ENCODE results near the gene KCNAB1. TPM values are rescaled to one million over a fixed set of nuclear protein-coding genes. Genes with fewer than 3 reads are reported as not detected.

KCNAB1 gene
- total and polyA plus RNA-seq, 2 of the 8 experiments (the other 6 are each of a cell fraction or from before 2014, with no cell fraction given): 0.51 to 2.3 TPM

GRCh38 chr3:156413293-156413892 lies 293.0 kb downstream of the KCNAB1 start:
- Histone ChIP-seq H3K79me2 (ENCODE audit: control insufficient read depth in 1 of 2, insufficient read depth in 2 of 2, low read length in 2 of 2) (no peaks in the 10 kb centered on the region), H2BK15ac (ENCODE audit: low read length) (no peak overlapping the region), H2AFZ (ENCODE audit: low read length) (no peak overlapping the region), H3K23me2 (ENCODE audit: low read depth, low read length) (no peaks in the 10 kb centered on the region), H3K4ac (replicated peaks; ENCODE audit: insufficient read length, low read depth, low read length) (no peak overlapping the region), H3K36me3 (ENCODE audit: control insufficient read depth in 2 of 4, insufficient read depth in 4 of 4, low read length in 3 of 4) (no peaks in the 10 kb centered on the region), H3K18ac (ENCODE audit: extremely low read depth, low read length) (no peak overlapping the region), H3K9ac (replicated peaks in 1 of 4; ENCODE audit: extremely low read depth in 1 of 4, low read depth in 3 of 4, low read length in 3 of 4) (no peak overlapping the region), H3K9me3 (ENCODE audit: insufficient read depth in 2 of 2, low read depth in 1 of 2, low read length in 1 of 2) (no peaks in the 10 kb centered on the region), H3K4me2 (ENCODE audit: insufficient read depth in 1 of 2, low read depth in 2 of 2, low read length in 2 of 2) (no peak overlapping the region), H3K4me3 (ENCODE audit: extremely low read depth in 1 of 4, insufficient read depth in 2 of 4, low read depth in 3 of 4, low read length in 4 of 4) (no peak overlapping the region), H3K14ac (ENCODE audit: insufficient read length) (no peak overlapping the region), H2BK20ac (ENCODE audit: low read length) (no peak overlapping the region), H3K79me1 (ENCODE audit: low read depth, low read length) (no peaks in the 10 kb centered on the region), H3K27ac (ENCODE audit: low read depth, low read length) (no peak overlapping the region), H2BK120ac (replicated peaks; ENCODE audit: low read depth, low read length) (no peak overlapping the region), H3K4me1 (replicated peaks in 1 of 4; ENCODE audit: control insufficient read depth in 3 of 4, insufficient read depth in 4 of 4, low read length in 3 of 4) (peaks cover 0 to 4% (median 2%) of the 10 kb centered on the region in 4 experiments; a peak in 2 of 7 replicates), H4K5ac (ENCODE audit: insufficient read length, low read depth, low read length) (no peak overlapping the region), H4K8ac (ENCODE audit: extremely low read depth, insufficient read depth, low read length) (no peak overlapping the region), H3K56ac (replicated peaks; ENCODE audit: insufficient read length, low read depth, low read length) (no peak overlapping the region), H3K27me3 (replicated peaks in 1 of 4; ENCODE audit: control insufficient read depth in 3 of 4, extremely low read depth in 1 of 4, insufficient read depth in 3 of 4, low read length in 3 of 4) (no peaks in the 10 kb centered on the region), H2BK5ac (ENCODE audit: low read depth, low read length) (no peak overlapping the region), H3K23ac (ENCODE audit: insufficient read length) (no peak overlapping the region), H2AK5ac (ENCODE audit: low read depth, low read length) (no peak overlapping the region), H4K91ac (replicated peaks; ENCODE audit: insufficient read length, low read length) (no peak overlapping the region), H2BK12ac (ENCODE audit: low read depth, low read length) (no peak overlapping the region), H4K20me1 (replicated peaks in 1 of 2; ENCODE audit: control insufficient read depth in 1 of 2, insufficient read depth in 2 of 2, low read length in 2 of 2) (no peaks in the 10 kb centered on the region)
- DNase-seq (ENCODE audit: low read depth in 1 of 2, low spot score in 2 of 2): no peak
- FAIRE-seq: no peak
- no peak for TF ChIP-seq POLR2A (IDR thresholded peaks at IDR 0.05; ENCODE audit: control extremely low read depth in 1 of 2, low read depth in 2 of 2, low read length in 2 of 2)
- no peak for TF ChIP-seq CBX8 (IDR thresholded peaks at IDR 0.05; ENCODE audit: borderline replicate concordance, low read depth, low read length)
- no peak for TF ChIP-seq TBP (IDR thresholded peaks at IDR 0.05; ENCODE audit: low read depth, low read length)
- no peak for TF ChIP-seq RAD21 (IDR thresholded peaks at IDR 0.05 in 1 of 2, conservative IDR thresholded peaks at IDR 0.05 in 1 of 2; ENCODE audit: low read depth in 2 of 2, low read length in 2 of 2)
- TF ChIP-seq POU5F1 (IDR thresholded peaks at IDR 0.05; ENCODE audit: low read depth, low read length): no peak
- no peak for TF ChIP-seq CTBP2 (IDR thresholded peaks at IDR 0.05; ENCODE audit: borderline replicate concordance, insufficient read depth, insufficient read length, low read length)
- TF ChIP-seq JUN (IDR thresholded peaks at IDR 0.05; ENCODE audit: low read depth, low read length): no peak
- ChIA-PET CTCF (ENCODE audit: partially characterized antibody) (interaction anchor here (1.4 kb wide), 1 partner anchor 261 kb away, joined by 6 read pairs; no protein-coding TSS in a partner anchor), POLR2A (ENCODE audit: partially characterized antibody) (no interaction called here)
- WGBS, 2 experiments (ENCODE audit: extremely low coverage in 1 of 2, insufficient coverage in 1 of 2, insufficient read length in 1 of 2, insufficient replicate concordance in 2 of 2, low coverage in 1 of 2, low lambda C conversion rate in 2 of 2, missing lambda C conversion rate in 1 of 2): 89% methylated on average over 4 of the region's 4 CpGs; no CpG with 5 or more reads in 1 of the 2 experiments

Data from H1 (cell line).